GM10266 (cell line): ENCODE results near the gene MISP3.

Experiments
- DNase-seq: peaks from one replicate; pipeline ENCODE4 v3.0.0; 2012; ENCODE audit errors: extremely low spot score
- TF ChIP-seq, protein P1 (sequence below): IDR thresholded peaks from 2 replicates; pipeline ENCODE4 v1.5.1; 2012; ENCODE audit warnings: mild to moderate bottlenecking, low read depth; ENCODE audit not compliant: control insufficient read depth, insufficient read depth; ENCODE audit errors: missing control alignments

MISP3 gene

DNA sequence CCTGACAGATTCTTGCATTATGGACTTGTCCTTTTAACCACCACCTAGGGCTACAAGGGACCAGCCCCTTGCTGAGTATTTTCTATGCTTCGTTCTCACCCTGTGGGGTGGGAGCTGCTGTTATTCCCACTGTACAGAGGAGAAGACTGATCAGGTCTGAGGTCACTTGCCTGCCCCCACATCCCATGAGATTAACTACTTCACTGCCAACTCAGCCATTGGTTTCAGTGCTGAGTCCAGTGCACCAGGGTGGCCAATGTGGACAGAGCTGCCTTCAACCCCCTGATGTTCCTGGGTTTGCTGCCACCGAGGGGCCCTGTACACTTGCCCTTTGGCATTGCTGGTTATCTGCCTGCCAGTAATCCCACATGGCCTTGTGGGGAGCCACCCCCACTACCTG is 38.1 kb downstream of the MISP3 start:
- TF ChIP-seq, protein P1, sequence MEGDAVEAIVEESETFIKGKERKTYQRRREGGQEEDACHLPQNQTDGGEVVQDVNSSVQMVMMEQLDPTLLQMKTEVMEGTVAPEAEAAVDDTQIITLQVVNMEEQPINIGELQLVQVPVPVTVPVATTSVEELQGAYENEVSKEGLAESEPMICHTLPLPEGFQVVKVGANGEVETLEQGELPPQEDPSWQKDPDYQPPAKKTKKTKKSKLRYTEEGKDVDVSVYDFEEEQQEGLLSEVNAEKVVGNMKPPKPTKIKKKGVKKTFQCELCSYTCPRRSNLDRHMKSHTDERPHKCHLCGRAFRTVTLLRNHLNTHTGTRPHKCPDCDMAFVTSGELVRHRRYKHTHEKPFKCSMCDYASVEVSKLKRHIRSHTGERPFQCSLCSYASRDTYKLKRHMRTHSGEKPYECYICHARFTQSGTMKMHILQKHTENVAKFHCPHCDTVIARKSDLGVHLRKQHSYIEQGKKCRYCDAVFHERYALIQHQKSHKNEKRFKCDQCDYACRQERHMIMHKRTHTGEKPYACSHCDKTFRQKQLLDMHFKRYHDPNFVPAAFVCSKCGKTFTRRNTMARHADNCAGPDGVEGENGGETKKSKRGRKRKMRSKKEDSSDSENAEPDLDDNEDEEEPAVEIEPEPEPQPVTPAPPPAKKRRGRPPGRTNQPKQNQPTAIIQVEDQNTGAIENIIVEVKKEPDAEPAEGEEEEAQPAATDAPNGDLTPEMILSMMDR = no peak
- no peak for DNase-seq

DNA sequence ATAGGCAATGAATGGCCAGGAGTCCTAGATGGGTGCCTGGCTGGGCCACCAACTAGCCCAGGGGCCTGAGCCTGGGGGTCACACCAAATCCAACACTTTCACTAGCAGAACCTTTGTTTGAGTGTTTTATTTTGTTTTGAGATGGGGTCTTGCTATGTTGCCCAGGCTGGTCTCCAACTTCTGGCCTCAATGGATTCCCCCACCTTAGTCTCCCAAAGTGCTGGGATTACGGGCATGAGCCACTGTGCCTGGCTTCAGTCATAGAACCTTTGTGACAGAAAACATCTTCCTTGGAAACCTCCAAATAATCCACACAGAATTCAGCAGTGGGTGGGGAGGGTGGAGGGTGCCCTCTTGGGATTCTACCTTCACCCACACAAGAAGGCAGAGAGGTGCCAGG is 38.9 kb downstream of the MISP3 start:
- TF ChIP-seq, protein P1 = no peak
- DNase-seq = no peak

DNA sequence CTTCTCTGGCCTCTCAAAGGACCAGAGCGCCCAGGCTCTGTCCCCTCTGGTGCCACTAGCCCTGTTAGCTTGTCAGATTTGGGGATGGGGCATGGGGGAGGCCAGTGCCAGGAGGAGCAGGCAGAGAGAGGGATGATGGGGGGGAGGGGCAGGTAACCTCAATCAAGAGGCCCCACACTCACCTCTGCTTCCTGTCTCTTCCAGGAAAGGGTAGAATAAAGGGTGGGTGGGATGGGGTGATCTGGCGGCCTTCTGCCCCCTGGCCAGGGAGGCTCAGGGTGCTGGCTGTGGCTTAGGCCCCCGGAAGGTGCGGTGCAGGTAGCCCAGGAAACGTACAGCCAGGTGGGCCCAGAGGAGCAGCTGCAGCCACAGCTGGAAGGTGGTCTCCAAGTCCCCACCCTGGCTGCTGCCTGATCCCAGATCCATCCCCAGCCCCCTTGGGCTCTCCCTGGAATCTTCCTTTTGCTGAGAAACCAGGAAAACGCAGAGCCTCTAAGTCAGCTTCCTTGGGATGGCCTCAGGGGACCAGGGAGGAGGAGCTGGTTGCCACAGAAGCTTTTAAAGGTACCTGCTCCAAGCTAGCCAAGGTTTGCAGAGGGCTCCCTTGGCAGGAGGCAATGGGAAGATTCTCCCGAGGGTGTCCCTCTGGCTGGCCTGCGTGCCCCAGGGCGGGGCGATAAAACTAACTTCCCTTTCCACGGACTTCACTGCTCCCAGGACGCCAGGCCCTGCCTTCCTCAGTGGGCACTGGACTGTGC is 39.6 kb downstream of the MISP3 start:
- TF ChIP-seq, protein P1 = no peak
- DNase-seq = no peak

DNA sequence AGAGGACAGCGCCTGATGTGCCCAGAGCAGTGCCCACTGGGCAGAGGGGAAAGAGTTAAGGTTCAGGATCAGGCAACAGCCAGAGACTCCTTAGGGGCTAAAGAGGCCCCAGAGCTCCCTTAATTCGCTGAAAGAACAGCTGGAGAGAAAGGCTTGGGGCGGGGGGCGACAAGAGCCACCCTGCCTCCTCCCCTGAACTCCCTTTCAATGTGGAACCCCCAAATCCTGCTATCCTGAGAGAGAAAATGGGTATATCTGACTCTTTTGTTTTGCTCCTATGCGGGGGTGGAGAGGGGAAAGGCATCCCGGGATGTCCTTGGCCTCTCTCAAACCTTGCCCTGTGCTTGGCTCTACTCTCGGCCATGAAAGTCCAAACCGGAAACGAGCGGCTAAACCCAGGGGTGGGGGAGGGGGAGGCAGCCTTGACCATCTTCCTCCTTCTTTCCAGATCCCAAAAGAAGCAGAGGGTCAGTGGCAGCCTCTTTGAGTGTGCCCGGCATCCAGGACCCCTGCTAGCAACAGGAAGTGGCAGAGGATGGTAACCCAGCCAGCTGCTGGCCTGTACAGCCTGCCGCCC is 40.3 kb downstream of the MISP3 start:
- DNase-seq = no peak
- TF ChIP-seq, protein P1 = no peak

DNA sequence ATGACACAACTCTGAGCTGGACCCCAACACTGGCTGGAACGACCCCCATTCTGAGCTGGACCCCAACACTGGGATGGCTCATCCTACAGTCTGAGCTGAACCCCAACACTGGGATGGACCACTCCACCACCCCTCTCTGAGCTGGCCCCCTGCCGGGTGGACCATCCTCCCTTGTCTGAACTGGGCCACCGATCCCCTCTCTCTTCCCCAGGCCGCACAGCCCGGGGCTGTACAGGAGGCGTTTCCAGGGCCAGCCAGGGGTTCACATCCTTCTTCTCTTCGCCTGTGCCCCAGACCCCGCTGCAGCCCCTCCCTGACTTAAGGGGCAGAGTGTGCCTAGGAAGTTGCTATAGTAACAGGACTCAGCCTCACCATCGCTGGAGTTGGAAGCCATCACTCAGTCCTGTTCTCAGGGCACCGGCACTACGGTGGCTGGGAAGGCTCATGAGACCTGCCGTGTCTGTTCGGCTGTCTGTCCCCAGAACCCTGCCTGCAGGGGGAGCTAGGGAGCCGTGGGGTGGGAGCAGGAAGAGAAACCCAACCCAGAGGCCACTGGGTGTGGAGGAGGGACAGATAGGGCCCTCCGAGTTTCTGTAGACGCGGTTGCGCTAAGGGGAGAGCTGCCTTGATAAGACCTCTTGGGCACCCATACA is 41.3 kb downstream of the MISP3 start:
- TF ChIP-seq, protein P1 = peak; percentile 23
- DNase-seq = no peak

DNA sequence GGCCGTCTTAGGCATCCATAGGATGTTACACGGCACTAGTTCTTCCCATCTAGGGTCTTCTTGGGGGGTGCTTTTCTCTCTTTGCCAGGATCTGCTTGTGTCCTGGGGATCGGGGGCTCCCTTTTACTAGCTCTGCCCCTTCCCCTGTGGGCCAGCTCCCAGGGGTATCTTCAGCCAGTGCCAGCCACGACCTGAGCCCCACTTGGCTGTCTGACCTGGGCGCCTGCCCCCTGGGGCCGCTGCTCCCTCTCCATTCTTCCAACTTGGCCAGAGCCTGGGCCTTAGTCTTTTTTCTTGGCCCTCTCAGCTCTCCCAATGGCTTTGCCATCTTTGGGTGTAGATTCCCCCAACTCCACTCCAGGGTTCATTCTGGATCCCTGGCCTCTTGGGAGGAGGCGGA is 41.9 kb downstream of the MISP3 start:
- TF ChIP-seq, protein P1 = no peak
- DNase-seq = no peak

DNA sequence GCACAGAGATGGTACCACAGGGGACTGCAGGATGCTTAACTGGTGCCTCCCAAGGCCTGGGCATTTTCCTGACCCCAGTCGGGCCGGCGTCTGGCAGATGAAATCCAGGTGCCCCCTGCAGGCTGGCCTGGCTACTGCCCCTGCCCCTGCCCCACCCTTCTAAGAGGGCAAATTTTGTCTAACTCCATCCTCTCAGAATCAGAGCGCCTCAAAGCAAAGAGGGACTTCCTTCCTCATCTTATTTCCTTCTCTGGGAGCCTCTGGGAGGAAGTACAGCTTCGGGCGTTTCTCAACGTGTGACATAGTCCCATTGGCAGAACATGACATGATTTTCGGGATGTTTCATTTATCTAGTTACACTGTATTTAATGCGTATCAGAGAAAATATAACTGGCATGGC is 42.3 kb downstream of the MISP3 start:
- peak; percentile 69 for DNase-seq
- TF ChIP-seq, protein P1 = peak; percentile 52
